ENCODE data around the gene COQ2. TPM values are rescaled to one million over a fixed set of nuclear protein-coding genes. Genes with fewer than 3 reads are reported as not detected.
"Not testable (repeated sequence)": the region's sequence is repeated elsewhere in the genome, so short reads cannot be mapped to it uniquely, and the experiment has no call there.

The COQ2 gene
- polyA plus RNA-seq, 1 experiment: 18.9 TPM

DNA sequence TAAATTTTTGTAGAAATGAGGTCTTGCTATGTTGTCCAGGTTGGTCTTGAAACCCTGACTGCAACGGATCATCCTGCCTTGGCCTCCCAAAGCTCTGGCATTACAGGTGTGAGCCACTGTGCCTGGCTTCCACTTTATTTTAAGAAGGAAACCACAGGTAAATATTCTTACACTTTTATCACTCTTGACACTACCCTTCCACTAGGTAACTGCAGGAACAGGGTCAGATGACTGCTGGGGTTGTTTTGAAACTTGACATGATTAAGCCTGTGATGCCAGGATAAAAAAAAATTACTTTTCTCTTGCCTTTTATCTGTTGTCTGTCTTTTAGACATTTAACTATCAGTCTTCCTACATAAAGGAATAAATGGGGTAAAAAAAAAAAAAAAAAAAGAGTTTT, 43.5 kb downstream of the COQ2 start:
- CTCF ChIA-PET: interaction anchor here (0.9 kb wide), 1 partner anchor 12 kb away, joined by 4 read pairs; no protein-coding TSS in a partner anchor
- H3K27me3 ChIP-seq (ENCODE audit: control insufficient read depth, insufficient read depth, low read length): no peaks in the 10 kb centered on the region
- no peak for DNase-seq (ENCODE audit: low read depth, low spot score)
- TF ChIP-seq, protein P1, sequence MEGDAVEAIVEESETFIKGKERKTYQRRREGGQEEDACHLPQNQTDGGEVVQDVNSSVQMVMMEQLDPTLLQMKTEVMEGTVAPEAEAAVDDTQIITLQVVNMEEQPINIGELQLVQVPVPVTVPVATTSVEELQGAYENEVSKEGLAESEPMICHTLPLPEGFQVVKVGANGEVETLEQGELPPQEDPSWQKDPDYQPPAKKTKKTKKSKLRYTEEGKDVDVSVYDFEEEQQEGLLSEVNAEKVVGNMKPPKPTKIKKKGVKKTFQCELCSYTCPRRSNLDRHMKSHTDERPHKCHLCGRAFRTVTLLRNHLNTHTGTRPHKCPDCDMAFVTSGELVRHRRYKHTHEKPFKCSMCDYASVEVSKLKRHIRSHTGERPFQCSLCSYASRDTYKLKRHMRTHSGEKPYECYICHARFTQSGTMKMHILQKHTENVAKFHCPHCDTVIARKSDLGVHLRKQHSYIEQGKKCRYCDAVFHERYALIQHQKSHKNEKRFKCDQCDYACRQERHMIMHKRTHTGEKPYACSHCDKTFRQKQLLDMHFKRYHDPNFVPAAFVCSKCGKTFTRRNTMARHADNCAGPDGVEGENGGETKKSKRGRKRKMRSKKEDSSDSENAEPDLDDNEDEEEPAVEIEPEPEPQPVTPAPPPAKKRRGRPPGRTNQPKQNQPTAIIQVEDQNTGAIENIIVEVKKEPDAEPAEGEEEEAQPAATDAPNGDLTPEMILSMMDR (IDR thresholded peaks at IDR 0.05; ENCODE audit: low read depth, low read length): no peak
- no peak overlapping the region for H3K27ac ChIP-seq (ENCODE audit: low read depth, low read length)
- no peak overlapping the region for H3K4me3 ChIP-seq (ENCODE audit: low read depth, low read length)
- no peaks in the 10 kb centered on the region for H3K9me3 ChIP-seq (ENCODE audit: control insufficient read depth, insufficient read depth, low read length)
- POLR2A ChIA-PET: no interaction called here

DNA sequence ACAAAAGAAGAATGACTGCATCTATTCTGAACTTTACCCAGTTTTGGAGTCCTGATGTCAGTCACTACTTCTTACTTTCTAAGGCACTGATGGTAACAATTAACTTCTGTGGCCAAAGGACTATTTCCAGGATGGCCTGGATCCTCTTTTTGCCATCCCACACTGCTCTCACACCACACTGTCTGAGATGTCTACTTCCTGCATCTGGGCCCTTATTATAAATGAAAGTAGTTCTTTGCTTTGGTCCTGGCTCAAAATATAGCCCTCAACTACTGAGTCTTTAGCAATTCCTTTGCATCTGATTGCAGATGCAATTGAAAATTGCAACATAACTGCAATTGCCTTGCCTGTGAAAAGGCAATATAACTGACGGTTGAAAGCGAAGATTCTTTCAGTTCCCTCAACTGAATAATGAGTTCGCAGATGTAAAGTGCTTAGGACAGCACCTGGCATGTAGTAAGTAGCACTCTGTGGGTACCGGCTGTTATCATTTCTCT, 44.2 kb downstream of the COQ2 start:
- DNase-seq (ENCODE audit: low read depth, low spot score): no peak
- H3K4me3 ChIP-seq (ENCODE audit: low read depth, low read length): no peak overlapping the region
- H3K9me3 ChIP-seq (ENCODE audit: control insufficient read depth, insufficient read depth, low read length): no peaks in the 10 kb centered on the region
- ChIA-PET CTCF (no interaction called here), POLR2A (no interaction called here)
- no peaks in the 10 kb centered on the region for H3K27me3 ChIP-seq (ENCODE audit: control insufficient read depth, insufficient read depth, low read length)
- no peak overlapping the region for H3K27ac ChIP-seq (ENCODE audit: low read depth, low read length)
- TF ChIP-seq, protein P1 (IDR thresholded peaks at IDR 0.05; ENCODE audit: low read depth, low read length): no peak

DNA sequence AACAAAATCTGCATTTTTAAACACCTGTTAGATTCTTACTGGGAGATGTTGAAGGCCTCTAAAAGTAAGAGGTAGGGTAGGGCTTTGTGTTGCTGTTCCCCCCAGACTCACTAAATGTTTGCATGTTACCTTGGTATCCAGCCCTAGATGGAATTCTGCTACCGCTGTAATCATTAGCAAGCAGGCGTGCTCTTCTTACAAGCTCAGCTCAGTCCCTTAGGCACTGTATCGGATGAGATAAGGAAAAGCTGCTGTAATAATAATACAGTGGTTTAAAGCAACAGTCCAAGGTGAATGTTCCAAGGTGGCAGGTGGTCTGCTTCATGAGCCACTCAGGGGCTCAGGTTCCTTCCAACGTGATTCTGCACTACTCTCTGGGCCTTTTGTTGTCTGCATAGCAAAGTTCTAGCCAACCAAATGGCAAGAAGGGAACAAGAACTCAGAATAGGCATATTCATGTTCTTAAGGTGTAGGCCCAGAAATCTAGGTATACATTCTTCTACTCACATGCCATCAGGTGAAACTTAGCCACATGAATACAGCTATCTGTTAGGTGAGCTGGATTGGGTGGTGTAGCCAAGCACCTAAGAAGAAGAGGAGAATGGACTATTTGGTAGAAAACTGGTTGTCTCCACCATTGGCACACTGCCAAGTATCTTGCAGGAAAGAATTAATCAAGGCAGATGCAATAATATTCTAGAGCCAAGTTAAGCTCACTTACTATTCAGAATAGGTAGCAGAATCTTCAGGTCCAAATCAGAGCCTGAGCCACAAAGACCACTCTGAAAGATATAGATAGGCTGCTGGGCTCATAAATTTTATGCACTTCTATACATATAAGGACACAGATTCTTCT, 46.0 kb downstream of the COQ2 start:
- Histone ChIP-seq H3K4me3 (ENCODE audit: low read depth, low read length) (no peak overlapping the region), H3K9me3 (ENCODE audit: control insufficient read depth, insufficient read depth, low read length) (no peaks in the 10 kb centered on the region), H3K27ac (ENCODE audit: low read depth, low read length) (no peak overlapping the region), H3K27me3 (ENCODE audit: control insufficient read depth, insufficient read depth, low read length) (no peaks in the 10 kb centered on the region)
- ChIA-PET CTCF (no interaction called here), POLR2A (no interaction called here)
- TF ChIP-seq, protein P1 (IDR thresholded peaks at IDR 0.05; ENCODE audit: low read depth, low read length): no peak
- DNase-seq (ENCODE audit: low read depth, low spot score): no peak

DNA sequence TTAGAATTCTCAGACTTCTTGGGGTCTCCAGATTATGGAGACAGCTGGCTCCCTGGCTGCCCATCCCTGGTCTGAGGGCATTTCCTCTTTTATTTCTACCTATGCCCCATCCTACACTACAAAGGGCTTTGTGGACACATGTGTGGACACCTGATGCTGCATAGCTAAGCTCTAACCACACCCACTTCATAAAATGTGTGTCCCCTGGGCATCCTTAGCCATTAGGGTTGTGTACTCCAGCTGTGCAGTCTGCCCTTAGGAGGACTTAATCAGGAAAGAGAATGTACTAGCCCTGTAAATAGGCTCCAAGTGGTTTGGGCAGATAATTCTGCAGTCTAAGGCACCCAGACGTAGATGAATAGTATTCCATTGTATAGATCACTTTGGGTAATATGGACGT, 47.0 kb downstream of the COQ2 start:
- Histone ChIP-seq H3K9me3 (ENCODE audit: control insufficient read depth, insufficient read depth, low read length) (no peaks in the 10 kb centered on the region), H3K4me3 (ENCODE audit: low read depth, low read length) (no peak overlapping the region), H3K27me3 (ENCODE audit: control insufficient read depth, insufficient read depth, low read length) (no peaks in the 10 kb centered on the region), H3K27ac (ENCODE audit: low read depth, low read length) (no peak overlapping the region)
- ChIA-PET POLR2A (no interaction called here), CTCF (no interaction called here)
- DNase-seq (ENCODE audit: low read depth, low spot score): no peak
- TF ChIP-seq, protein P1 (IDR thresholded peaks at IDR 0.05; ENCODE audit: low read depth, low read length): no peak

DNA sequence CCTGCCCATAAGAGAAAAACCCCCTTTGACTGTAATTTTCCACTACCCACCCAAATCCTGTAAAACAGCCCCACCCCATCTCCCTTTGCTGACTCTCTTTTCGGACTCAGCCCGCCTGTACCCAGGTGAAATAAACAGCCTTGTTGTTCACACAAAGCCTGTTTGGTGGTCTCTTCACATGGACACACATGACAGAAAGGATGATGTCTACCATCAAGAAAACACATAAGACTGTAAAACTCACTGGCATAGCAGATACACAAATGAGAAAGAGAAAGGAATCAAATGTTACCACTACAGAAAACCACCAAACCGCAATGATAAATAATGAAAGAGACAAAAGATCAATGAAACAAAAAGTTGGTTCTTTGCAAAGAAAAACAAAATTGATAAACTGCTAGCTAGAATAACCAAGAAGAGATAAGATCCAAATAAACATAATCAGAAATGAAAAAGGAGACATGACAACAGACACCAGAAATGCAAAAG, 48.9 kb downstream of the COQ2 start:
- POLR2A ChIA-PET: not testable (repeated sequence)

More for the DNA sequence above, 48.9 kb downstream of the COQ2 start:
- H3K4me3 ChIP-seq (ENCODE audit: low read depth, low read length); H3K27me3 ChIP-seq (ENCODE audit: control insufficient read depth, insufficient read depth, low read length); H3K27ac ChIP-seq (ENCODE audit: low read depth, low read length); DNase-seq (ENCODE audit: low read depth, low spot score); H3K9me3 ChIP-seq (ENCODE audit: control insufficient read depth, insufficient read depth, low read length); CTCF ChIA-PET: not testable (repeated sequence)
